Vagina (tissue), 2 donors: Measurements from ENCODE around the gene MYOD1. TPM values are rescaled to one million over a fixed set of nuclear protein-coding genes. Genes with fewer than 3 reads are reported as not detected.

Experiments used
- DNase-seq, 2 donors: peaks; one replicate each; pipeline ENCODE4 v3.0.0-alpha.2; 2017; ENCODE audit errors: extremely low spot score in 2 of 2
- H3K27ac ChIP-seq: fragments of 200-600 bp; sonication (generic); one replicate; pipeline ENCODE4 v1.5.1; 2019
- H3K27me3 ChIP-seq: fragments of 200-600 bp; sonication (generic); one replicate; pipeline ENCODE4 v1.5.1; 2019
- H3K36me3 ChIP-seq, 2 donors: fragments of 200-600 bp; sonication (generic); one replicate each; pipeline ENCODE4 v1.5.1; 2017 to 2019
- H3K4me1 ChIP-seq: fragments of 200-600 bp; sonication (generic); one replicate; pipeline ENCODE4 v1.5.1; 2019
- H3K4me3 ChIP-seq, 2 donors: fragments of 200-600 bp; sonication (generic); 1 replicate in 1 of 2; 2 replicates in 1 of 2; pipeline ENCODE4 v1.5.1; 2016 to 2019
- H3K9me3 ChIP-seq: fragments of 200-600 bp; sonication (generic); one replicate; pipeline ENCODE4 v1.5.1; 2019
- CTCF ChIP-seq, 3 experiments: fragments of 450-650 bp in 2 of 3; fragments of 200-600 bp in 1 of 3; sonication (generic) in 1 of 3; IDR thresholded peaks; one replicate each; pipeline ENCODE4 v1.5.1; 2017 to 2019; ENCODE audit warnings: antibody characterized with exemption in 3 of 3, mild to moderate bottlenecking in 2 of 3, moderate library complexity in 2 of 3
- POLR2A ChIP-seq, 2 donors: fragments of 450-650 bp; IDR thresholded peaks; one replicate each; pipeline ENCODE4 v1.6.1; 2017; ENCODE audit warnings: antibody characterized with exemption in 2 of 2, mild to moderate bottlenecking in 2 of 2, moderate library complexity in 2 of 2
- POLR2AphosphoS5 ChIP-seq, 2 donors: sonication (generic); formaldehyde crosslinking; IDR thresholded peaks; one replicate each; pipeline ENCODE4 v1.9.0; 2017; ENCODE audit warnings: antibody characterized with exemption in 2 of 2, mild to moderate bottlenecking in 2 of 2, low read depth in 1 of 2; ENCODE audit not compliant: insufficient read depth in 1 of 2
- intact Hi-C: fragments of 100-400 bp; cut with DNase I; formaldehyde crosslinking; loops from one replicate; pipeline ENCODE4 v1.15.1; 2023
- total RNA-seq: library from RNA; depleted of rRNA; stranded (reverse); fragments of >200 nt; gene quantifications from one replicate; pipeline ENCODE4 v1.2.3, GENCODE V29; 2016

MYOD1 gene
- total RNA-seq, 1 donor from 2014 or later, result not detected

DNA sequence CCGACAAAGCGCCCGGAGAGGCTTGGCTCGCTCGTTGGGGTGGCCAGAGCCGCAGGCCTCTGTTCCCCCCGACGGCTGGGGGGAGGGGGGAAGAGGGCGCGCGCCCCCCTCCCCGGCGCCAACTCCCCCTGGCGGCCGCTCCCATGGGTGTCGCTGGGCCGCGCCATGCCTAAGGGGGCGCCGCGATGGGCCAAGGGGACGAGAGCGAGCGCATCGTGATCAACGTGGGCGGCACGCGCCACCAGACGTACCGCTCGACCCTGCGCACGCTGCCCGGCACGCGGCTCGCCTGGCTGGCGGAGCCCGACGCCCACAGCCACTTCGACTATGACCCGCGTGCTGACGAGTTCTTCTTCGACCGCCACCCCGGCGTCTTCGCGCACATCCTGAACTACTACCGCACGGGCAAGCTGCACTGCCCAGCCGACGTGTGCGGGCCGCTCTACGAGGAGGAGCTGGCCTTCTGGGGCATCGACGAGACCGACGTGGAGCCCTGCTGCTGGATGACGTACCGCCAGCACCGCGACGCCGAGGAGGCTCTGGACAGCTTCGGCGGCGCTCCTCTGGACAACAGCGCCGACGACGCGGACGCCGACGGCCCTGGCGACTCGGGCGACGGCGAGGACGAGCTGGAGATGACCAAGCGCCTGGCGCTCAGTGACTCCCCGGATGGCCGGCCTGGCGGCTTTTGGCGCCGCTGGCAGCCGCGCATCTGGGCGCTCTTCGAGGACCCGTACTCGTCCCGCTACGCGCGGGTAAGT is 16.6 kb downstream of the MYOD1 start:
- Histone ChIP-seq H3K27ac (peak overlapping the region; percentile 63), H3K36me3 (no peaks in the 10 kb centered on the region), H3K27me3 (no peaks in the 10 kb centered on the region), H3K4me3 (peak overlapping the region in 1 of 2 donors; percentile 47), H3K9me3 (no peaks in the 10 kb centered on the region), H3K4me1 (peaks cover 19% of the 10 kb centered on the region)
- TF ChIP-seq POLR2A (IDR thresholded peaks at IDR 0.05), result no peak
- TF ChIP-seq POLR2AphosphoS5 (IDR thresholded peaks at IDR 0.05; ENCODE audit: insufficient read depth in 1 of 2, low read depth in 1 of 2), result no peak
- TF ChIP-seq CTCF (IDR thresholded peaks at IDR 0.05), result no peak
- no peak for DNase-seq
- intact Hi-C loops, result loop anchor here (2.0 kb wide), 1 partner anchor 245 kb away; no protein-coding TSS in a partner anchor

GRCh38 chr11:17736579-17736893 is 17.2 kb downstream of the MYOD1 start:
- no peaks in the 10 kb centered on the region for H3K36me3 ChIP-seq
- no peak for TF ChIP-seq POLR2A (IDR thresholded peaks at IDR 0.05)
- TF ChIP-seq POLR2AphosphoS5 (IDR thresholded peaks at IDR 0.05; ENCODE audit: insufficient read depth in 1 of 2, low read depth in 1 of 2), result no peak
- TF ChIP-seq CTCF (IDR thresholded peaks at IDR 0.05), result no peak
- H3K9me3 ChIP-seq, result no peaks in the 10 kb centered on the region
- H3K27me3 ChIP-seq, result no peaks in the 10 kb centered on the region
- DNase-seq, result no peak
- peak overlapping the region in 1 of 2 donors; percentile 47 for H3K4me3 ChIP-seq
- H3K4me1 ChIP-seq, result peaks cover 19% of the 10 kb centered on the region
- intact Hi-C loops, result no loop called here
- peak overlapping the region; percentile 63 for H3K27ac ChIP-seq

GRCh38 chr11:17736930-17737817 is 17.8 kb downstream of the MYOD1 start:
- Histone ChIP-seq H3K9me3 (no peaks in the 10 kb centered on the region), H3K27me3 (no peaks in the 10 kb centered on the region), H3K4me1 (peaks cover 19% of the 10 kb centered on the region), H3K4me3 (peak overlapping the region in 1 of 2 donors; percentile 47), H3K36me3 (no peaks in the 10 kb centered on the region), H3K27ac (peak overlapping the region; percentile 66)
- intact Hi-C loops, result no loop called here
- TF ChIP-seq POLR2AphosphoS5 (IDR thresholded peaks at IDR 0.05; ENCODE audit: insufficient read depth in 1 of 2, low read depth in 1 of 2) (no peak), CTCF (IDR thresholded peaks at IDR 0.05) (no peak), POLR2A (IDR thresholded peaks at IDR 0.05) (no peak)
- DNase-seq, result no peak

- no peaks in the 10 kb centered on the region for H3K36me3 ChIP-seq
- H3K27me3 ChIP-seq, result no peaks in the 10 kb centered on the region
- peak overlapping the region; percentile 66 for H3K27ac ChIP-seq
- H3K9me3 ChIP-seq, result no peaks in the 10 kb centered on the region
- intact Hi-C loops, result no loop called here
- TF ChIP-seq POLR2AphosphoS5 (IDR thresholded peaks at IDR 0.05; ENCODE audit: insufficient read depth in 1 of 2, low read depth in 1 of 2) (no peak), CTCF (IDR thresholded peaks at IDR 0.05) (no peak), POLR2A (IDR thresholded peaks at IDR 0.05) (no peak)
- H3K4me1 ChIP-seq, result peaks cover 19% of the 10 kb centered on the region
- H3K4me3 ChIP-seq, result peak overlapping the region in 1 of 2 donors; percentile 47
- DNase-seq, result no peak
These were observed 19.0 kb downstream of the MYOD1 start for GRCh38 chr11:17738151-17738973.
